ENCODE data around the gene OXER1. TPM values are rescaled to one million over a fixed set of nuclear protein-coding genes. Genes with fewer than 3 reads are reported as not detected.
A peak's percentile ranks its signal among the peaks of the same experiment; 100 is the strongest.

OXER1 gene
- polyA plus RNA-seq, 1 donor (not counting 4 experiments of a cell fraction or from before 2014, with no cell fraction given): not detected

- Histone ChIP-seq H3K79me2 (ENCODE audit: control insufficient read depth, insufficient read depth, low read length) (no peaks in the 10 kb centered on the region), H3K36me3 (ENCODE audit: control insufficient read depth in 2 of 2, extremely low read depth in 1 of 2, insufficient read depth in 2 of 2, low read length in 2 of 2) (no peaks in the 10 kb centered on the region), H3K9me3 (ENCODE audit: control insufficient read depth, low read depth, low read length) (no peaks in the 10 kb centered on the region), H4K20me1 (ENCODE audit: control insufficient read depth, extremely low read depth, insufficient read depth, low read length) (no peaks in the 10 kb centered on the region), H3K27ac (ENCODE audit: control insufficient read depth, insufficient read depth, low read length) (no peak overlapping the region), H3K9ac (ENCODE audit: control insufficient read depth, extremely low read depth, insufficient read depth, low read length) (peak overlapping the region; percentile 50), H3K4me1 (ENCODE audit: control insufficient read depth, extremely low read depth, insufficient read depth, low read length) (peaks cover 10% of the 10 kb centered on the region), H3K4me2 (ENCODE audit: control insufficient read depth, extremely low read depth, insufficient read depth, low read depth, low read length) (peak overlapping the region; percentile 78), H2AFZ (ENCODE audit: control insufficient read depth, low read length) (peak overlapping the region; percentile 68), H3K4me3 (ENCODE audit: control insufficient read depth in 2 of 3, extremely low read depth in 1 of 3, insufficient read depth in 2 of 3, low read depth in 1 of 3, low read length in 3 of 3) (peak overlapping the region in 2 of 3 experiments; percentile 55 to 64), H3K27me3 (ENCODE audit: control insufficient read depth, extremely low read depth, insufficient read depth, low read length) (peaks cover 13% of the 10 kb centered on the region), H3K9me1 (ENCODE audit: control insufficient read depth, extremely low read depth, insufficient read depth, low read length) (no peaks in the 10 kb centered on the region)
- FAIRE-seq (no peak), DNase-seq (ENCODE audit: low read depth, low spot score) (no peak)
- dilution Hi-C loops (cut with MboI; ENCODE audit: extremely low pct_ligation_motif_present, low sequenced_read_pairs): no loop called here
- no peak for TF ChIP-seq CTCF (optimal IDR thresholded peaks at IDR 0.05 in 1 of 3, IDR thresholded peaks at IDR 0.05 in 1 of 3, conservative IDR thresholded peaks at IDR 0.05 in 1 of 3; ENCODE audit: extremely low read depth in 1 of 3, insufficient read depth in 2 of 3, low read length in 3 of 3)
- TF ChIP-seq EZH2 (IDR thresholded peaks at IDR 0.05; ENCODE audit: low read length): no peak
These were observed 29.7 kb upstream of the OXER1 start for GRCh38 chr2:42793334-42794270.

- peaks cover 10% of the 10 kb centered on the region for H3K4me1 ChIP-seq (ENCODE audit: control insufficient read depth, extremely low read depth, insufficient read depth, low read length)
These were observed 28.8 kb upstream of the OXER1 start, which contains the start of gene HAAO for GRCh38 chr2:42792583-42793333. TSS of gene HAAO (minus strand) at chr2:42792583. CDS start at chr2:42792536, 47 bp downstream.

More at GRCh38 chr2:42792583-42793333, 28.8 kb upstream of the OXER1 start, which contains the start of gene HAAO:
- no peak for DNase-seq (ENCODE audit: low read depth, low spot score)
- peak within 1 kb of the TSS; percentile 25 to 64 (median 55) for H3K4me3 ChIP-seq (ENCODE audit: control insufficient read depth in 2 of 3, extremely low read depth in 1 of 3, insufficient read depth in 2 of 3, low read depth in 1 of 3, low read length in 3 of 3)
- no peaks in the 10 kb centered on the region for H3K79me2 ChIP-seq (ENCODE audit: control insufficient read depth, insufficient read depth, low read length)
- H3K4me2 ChIP-seq (ENCODE audit: control insufficient read depth, extremely low read depth, insufficient read depth, low read depth, low read length): peak within 1 kb of the TSS; percentile 78
- FAIRE-seq: no peak
- H4K20me1 ChIP-seq (ENCODE audit: control insufficient read depth, extremely low read depth, insufficient read depth, low read length): no peaks in the 10 kb centered on the region
- peaks cover 13% of the 10 kb centered on the region for H3K27me3 ChIP-seq (ENCODE audit: control insufficient read depth, extremely low read depth, insufficient read depth, low read length)
- TF ChIP-seq CTCF (optimal IDR thresholded peaks at IDR 0.05 in 1 of 3, IDR thresholded peaks at IDR 0.05 in 1 of 3, conservative IDR thresholded peaks at IDR 0.05 in 1 of 3; ENCODE audit: extremely low read depth in 1 of 3, insufficient read depth in 2 of 3, low read length in 3 of 3) (no peak), EZH2 (IDR thresholded peaks at IDR 0.05; ENCODE audit: low read length) (peak; percentile 68)
- no peaks in the 10 kb centered on the region for H3K9me3 ChIP-seq (ENCODE audit: control insufficient read depth, low read depth, low read length)
- dilution Hi-C loops (cut with MboI; ENCODE audit: extremely low pct_ligation_motif_present, low sequenced_read_pairs): no loop called here
- H3K36me3 ChIP-seq (ENCODE audit: control insufficient read depth in 2 of 2, extremely low read depth in 1 of 2, insufficient read depth in 2 of 2, low read length in 2 of 2): no peaks in the 10 kb centered on the region
- peak within 1 kb of the TSS; percentile 68 for H2AFZ ChIP-seq (ENCODE audit: control insufficient read depth, low read length)
- H3K9me1 ChIP-seq (ENCODE audit: control insufficient read depth, extremely low read depth, insufficient read depth, low read length): no peaks in the 10 kb centered on the region
- H3K27ac ChIP-seq (ENCODE audit: control insufficient read depth, insufficient read depth, low read length): no peak within 1 kb of the TSS
- H3K9ac ChIP-seq (ENCODE audit: control insufficient read depth, extremely low read depth, insufficient read depth, low read length): peak within 1 kb of the TSS; percentile 50
